GM21381 (cell line): ENCODE results near the gene MDH2.
"Not testable (repeated sequence)": the region's sequence is repeated elsewhere in the genome, so short reads cannot be mapped to it uniquely, and the experiment has no call there.

ENCODE experiments used
- ATAC-seq: cut with Tn5 transposase; IDR thresholded peaks from one replicate; pipeline ENCODE4 v1.9.1; 2021; ENCODE audit warnings: mild to moderate bottlenecking, moderate library complexity; ENCODE audit not compliant: unreplicated experiment

The MDH2 gene

DNA sequence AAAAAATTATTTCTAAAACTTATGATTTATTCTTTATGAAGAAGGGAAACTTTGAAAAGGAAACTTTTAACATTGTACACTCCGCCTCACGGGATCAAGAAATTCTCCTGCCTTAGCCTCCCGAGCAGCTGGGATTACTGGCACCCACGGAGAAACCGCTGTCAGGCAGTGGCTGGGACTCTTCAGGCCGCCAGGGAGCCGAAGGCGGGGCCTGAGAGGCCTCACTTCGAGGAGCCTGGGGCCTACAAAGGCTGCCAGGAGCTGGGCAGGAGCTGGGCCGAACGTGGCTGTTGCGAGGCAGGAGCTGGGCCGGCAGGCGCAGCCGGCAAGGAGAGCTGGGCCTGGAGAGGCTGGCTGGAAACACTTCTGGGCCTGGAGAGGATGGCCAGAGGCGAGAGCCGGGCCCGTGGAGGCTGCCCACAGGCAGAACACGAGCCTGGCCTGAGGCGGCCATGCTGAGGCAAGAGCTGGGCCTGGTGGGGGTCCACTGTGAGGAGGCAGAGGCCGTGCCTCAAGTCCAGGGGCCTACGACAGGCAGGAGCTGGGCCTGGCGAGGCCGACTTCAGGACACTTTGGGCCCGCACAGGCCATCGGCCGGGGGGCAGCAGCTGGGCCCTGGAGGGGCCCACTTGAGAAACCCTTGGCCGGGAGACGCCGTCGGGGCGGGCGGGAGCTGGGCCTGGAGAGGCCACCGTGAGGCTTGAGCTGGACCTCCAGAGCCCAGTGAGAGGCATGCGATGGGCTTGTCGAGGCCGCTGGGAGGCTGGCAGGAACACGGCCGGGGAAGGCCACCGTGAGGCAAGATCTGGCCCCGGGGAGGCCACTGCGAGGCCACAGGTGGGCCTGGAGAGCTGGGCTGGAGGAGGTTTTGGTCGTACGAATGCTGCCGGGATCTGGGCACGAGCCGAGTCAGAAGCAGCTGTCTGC, 23.7 kb downstream of the MDH2 start:
- ATAC-seq: no peak

- ATAC-seq: no peak
Observed at GRCh38 chr7:76072243-76073148, 24.6 kb downstream of the MDH2 start.

DNA sequence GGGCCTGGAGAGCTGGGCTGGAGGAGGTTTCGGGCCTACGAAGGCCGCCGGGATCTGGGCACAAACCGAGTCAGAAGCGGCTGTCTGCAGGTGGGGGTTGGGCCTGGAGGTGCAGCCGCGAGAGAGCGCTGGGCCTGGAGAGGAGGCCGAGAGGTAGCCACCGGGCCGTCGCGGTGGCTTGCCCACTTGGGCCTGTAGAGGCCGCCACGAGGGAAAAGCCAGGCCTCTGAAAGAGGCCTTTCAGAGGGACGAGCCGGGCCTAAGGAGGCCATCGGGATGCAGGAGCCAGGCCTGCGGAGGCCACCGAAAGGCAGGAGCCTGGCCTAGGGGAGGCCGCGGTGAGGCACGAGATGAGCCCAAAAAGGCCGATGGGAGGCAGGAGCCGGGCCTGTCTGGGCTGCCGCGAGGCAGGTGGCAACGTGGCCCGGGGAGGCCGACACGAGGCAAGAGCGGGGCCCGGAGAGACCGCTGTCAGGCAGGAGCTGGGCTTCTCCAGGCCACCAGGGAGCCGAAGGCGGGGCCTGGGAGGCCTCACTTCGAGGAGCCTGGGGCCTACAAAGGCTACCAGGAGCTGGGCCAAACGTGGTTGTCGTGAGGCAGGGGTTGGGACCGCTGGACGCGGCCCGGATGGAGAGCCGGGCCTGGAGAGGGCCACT, 25.6 kb downstream of the MDH2 start:
- ATAC-seq: no peak

DNA sequence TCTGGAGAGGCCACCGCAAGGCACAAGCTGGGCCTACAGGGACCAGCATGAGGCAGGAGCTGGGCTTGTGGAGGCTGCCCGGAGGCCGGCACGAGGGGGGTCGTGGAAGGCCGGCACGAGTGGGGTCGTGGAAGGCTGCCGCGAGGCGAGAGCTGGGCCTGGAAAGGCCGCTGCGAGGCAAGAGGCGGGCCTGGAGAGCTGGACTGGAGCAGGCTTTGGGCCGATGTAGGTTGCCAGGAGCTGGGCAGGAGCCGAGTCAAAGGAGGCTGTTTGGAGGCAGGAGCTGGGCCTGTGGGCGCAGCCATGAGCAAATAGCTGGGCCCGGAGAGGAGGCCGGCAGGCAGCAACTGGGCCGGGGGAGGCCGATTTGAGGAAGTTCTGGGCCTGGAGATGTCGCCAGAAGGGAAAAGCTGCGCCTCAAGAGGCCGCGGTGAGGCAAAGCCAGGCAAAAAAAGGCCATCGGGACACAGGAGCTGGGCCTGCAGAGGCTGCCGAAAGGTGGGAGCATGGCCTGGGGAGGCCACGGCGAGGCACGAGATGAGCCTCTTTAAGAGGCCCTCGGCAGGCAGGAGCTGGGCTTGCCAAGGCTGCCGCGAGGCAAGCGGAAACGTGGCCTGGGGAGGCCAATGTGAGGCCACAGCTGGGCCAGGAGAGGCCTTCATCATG, 26.5 kb downstream of the MDH2 start:
- ATAC-seq: no peak

DNA sequence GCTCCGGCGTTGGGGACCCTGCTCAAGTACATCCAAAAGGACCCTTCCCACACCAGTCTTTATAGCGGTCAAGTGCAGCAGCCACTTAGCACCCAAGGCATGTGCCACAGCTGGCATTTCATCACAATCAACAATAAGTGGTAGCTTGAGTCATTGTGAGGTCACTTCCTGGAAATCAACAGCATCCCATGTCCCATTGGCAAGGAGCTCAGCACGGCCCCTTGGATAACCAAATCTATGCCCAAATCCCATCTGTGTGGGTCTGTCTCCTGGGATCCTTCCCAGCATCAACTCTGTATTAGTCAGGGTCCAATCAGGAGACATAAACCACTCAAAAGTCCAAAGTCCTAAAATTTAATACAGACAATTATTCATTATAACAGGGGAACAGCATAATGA, 27.1 kb downstream of the MDH2 start:
- ATAC-seq: no peak

- no peak for ATAC-seq
Observed at GRCh38 chr7:76076995-76077394, 29.1 kb downstream of the MDH2 start.

DNA sequence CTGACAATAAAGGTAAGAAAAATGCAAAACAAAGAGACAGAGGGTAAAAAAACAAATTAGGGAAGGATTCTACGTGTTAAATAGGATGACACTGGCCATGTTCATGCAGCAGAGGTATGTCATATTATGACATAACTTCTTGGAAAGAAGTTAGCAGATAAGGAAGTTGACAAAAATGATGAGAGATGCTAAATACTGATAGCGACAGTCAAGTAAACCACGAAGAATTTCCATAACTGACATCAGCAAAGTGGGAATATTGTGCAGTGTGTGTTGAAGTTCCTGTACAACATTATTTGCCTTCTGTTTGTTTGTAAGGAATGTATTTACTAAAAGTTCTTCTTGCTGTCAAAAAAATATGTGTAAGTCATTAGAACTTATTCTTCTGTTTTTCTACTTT, 29.5 kb downstream of the MDH2 start:
- ATAC-seq: no peak

DNA sequence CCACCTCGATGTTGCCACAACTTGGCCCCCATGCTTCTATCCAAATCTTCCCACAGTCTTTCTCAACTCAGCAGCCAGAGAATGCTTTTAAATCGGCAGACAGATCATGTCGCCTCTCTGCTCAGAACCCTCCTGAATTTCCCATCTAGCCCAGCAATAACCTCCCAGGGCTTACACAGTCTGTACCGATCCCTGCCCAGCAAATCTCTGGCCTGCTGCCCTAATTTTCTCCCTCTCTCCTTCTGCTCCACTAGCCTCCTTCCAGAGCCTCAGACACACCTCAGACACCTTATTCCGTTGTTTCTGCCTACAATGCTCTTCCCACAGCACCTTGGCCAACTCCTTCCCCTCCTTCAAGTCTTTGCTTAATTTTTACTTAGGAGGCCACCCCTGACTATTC, 32.3 kb downstream of the MDH2 start:
- no peak for ATAC-seq

DNA sequence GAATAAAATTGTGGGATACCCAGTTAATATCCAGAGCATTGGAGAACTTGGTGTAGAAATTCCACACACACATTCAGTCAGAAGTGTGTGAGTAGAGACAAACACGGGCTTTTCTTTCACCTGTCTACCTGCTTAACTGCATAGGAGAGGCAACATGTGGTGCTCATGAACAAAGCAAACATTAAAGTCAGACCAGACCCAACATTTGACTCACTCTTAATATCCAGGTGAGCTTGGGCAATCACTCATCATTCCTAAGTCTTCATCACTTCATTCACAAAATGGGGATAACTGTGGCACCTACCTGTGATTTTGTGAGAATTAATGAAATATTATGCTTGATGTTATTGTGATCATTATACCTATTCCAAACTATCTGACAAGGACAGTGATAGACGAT, 36.2 kb downstream of the MDH2 start:
- not testable (repeated sequence) for ATAC-seq

- ATAC-seq: no peak
Observed at GRCh38 chr7:76086070-76086469, 38.2 kb downstream of the MDH2 start.

DNA sequence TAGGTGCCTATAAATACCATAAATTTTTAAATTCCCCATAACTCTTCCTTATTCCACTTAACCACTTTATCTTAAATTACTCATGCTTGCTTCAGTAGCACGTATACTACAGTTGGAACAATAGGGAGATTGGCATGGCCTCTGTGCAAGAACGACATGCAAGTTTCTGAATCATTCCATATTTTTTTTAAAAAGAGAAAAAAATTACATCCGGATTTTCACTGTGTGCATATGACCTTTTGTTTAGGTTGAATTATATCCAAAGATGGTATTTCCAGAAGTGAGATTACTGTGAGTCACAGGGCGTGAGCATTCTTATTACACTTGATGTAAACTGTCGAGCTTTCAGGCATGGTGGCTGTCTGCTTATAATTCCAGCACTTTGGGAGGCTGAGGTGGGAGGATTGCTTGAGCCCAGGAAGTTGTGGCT, 39.5 kb downstream of the MDH2 start:
- ATAC-seq: not testable (repeated sequence)

DNA sequence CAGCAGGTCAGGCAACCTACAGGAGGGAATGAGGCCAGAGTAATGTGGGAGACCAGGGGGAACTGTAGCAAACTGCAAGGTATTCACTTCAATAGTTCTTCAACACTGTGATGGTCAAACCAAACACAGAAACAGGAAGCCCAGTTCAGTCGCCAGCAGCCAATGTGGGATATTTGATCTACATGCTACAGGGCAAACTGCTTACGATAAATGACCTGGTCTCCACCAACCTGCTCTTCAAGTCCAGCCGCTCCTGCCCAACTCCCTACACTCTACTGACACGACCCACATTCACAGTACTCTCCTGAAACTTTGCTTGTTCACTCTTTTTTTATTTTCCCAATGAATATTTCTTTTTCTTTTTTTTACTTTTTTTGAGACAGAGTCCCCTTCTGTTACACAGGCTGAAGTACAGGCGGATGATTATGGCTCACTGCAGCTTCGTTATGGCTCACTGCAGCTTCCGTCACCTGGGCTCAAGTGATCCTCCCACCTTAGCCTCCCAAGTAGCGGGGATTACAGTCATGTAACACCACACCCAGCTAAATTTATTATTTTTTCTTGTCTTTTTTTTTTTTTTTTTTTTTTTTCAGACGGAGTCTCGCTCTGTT, 42.1 kb downstream of the MDH2 start:
- no peak for ATAC-seq

DNA sequence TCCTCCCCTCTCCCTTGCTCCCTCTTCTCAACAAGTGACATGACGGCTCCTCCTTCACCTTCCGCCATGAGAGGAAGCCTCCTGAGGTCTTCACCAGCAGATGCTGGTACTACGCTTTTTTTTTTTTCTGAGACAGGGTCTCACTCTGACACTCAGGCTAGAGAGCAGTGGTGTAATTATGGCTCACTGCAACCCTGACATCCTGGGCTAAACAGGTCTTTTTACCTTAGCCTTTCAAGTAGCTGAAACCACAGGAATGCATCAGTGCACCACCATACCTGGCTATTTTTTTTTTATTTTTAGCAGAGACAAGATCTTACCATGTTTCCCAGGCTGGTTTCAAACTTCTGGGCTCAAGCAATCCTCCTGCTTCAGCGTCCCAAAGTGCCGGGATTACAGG, 43.6 kb downstream of the MDH2 start:
- ATAC-seq: no peak

- not testable (repeated sequence) for ATAC-seq
Observed at GRCh38 chr7:76093531-76093930, 45.6 kb downstream of the MDH2 start.

GRCh38 chr7:76094326-76094725, 46.4 kb downstream of the MDH2 start:
- ATAC-seq: not testable (repeated sequence)

- no peak for ATAC-seq
Observed at GRCh38 chr7:76095908-76096307, 48.0 kb downstream of the MDH2 start.

- ATAC-seq: not testable (repeated sequence)
Observed at GRCh38 chr7:76101693-76102437, 54.0 kb downstream of the MDH2 start.

DNA sequence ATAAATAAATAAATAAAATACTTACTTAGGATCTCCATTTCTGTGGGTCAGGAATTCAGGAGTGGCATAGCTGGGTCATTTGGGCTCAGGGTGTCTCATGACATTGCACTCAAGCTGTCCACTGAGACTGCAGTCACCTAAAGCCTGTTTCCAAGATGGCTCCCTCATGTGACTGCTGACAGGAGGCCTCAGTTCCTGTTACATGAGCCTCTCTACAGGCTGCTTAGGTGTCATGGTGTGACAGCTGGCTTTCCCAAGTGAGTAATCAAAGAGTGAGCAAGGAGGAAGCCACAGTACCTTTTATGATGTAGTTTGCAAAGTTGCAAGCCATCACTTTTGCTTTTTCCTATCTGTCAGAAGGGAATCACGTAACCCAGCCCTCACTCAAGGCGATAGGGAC, 55.9 kb downstream of the MDH2 start:
- not testable (repeated sequence) for ATAC-seq

- ATAC-seq: not testable (repeated sequence)
Observed at GRCh38 chr7:76106130-76106529, 58.2 kb downstream of the MDH2 start.
